MCF 10A (cell line): ENCODE results near the gene SEPHS1. TPM values are rescaled to one million over a fixed set of nuclear protein-coding genes. Genes with fewer than 3 reads are reported as not detected.

Experiments used
- BruUV-seq: library from RNA; stranded (reverse); fragments of 400-500 nt; replicated peaks from 2 replicates; lab custom pipeline; 2021; lab: Mats Ljungman, UMichigan
- CTCF ChIA-PET: fragments of 300-600 bp; sonication (Branson Sonifier 250); formaldehyde crosslinking; extraction: SDS; loops from one replicate; lab custom pipeline; 2021; ENCODE audit warnings: antibody characterized with exemption, inconsistent platforms; lab: Yijun Ruan, JAX
- POLR2A ChIA-PET: fragments of 300-600, 350-650 bp; sonication (Branson Sonifier 250); formaldehyde crosslinking; extraction: SDS; loops from one replicate; lab custom pipeline; 2020; ENCODE audit warnings: antibody characterized with exemption, inconsistent platforms; lab: Yijun Ruan, JAX
- DNase-seq: peaks from one replicate; pipeline ENCODE4 v3.0.0-alpha.2; 2018; ENCODE audit not compliant: unreplicated experiment
- H3K27ac Mint-ChIP-seq: one replicate; pipeline ENCODE4 v1.8.0; 2022; ENCODE audit warnings: mild to moderate bottlenecking, low read depth, mixed read lengths; ENCODE audit not compliant: unreplicated experiment
- H3K27me3 Mint-ChIP-seq: one replicate; pipeline ENCODE4 v1.8.0; 2022; ENCODE audit warnings: mixed read lengths; ENCODE audit not compliant: insufficient read depth, unreplicated experiment
- H3K36me3 Mint-ChIP-seq: one replicate; pipeline ENCODE4 v1.8.0; 2022; ENCODE audit warnings: mild to moderate bottlenecking, moderate library complexity, mixed read lengths; ENCODE audit not compliant: insufficient read depth, unreplicated experiment
- H3K4me1 Mint-ChIP-seq: one replicate; pipeline ENCODE4 v1.8.0; 2022; ENCODE audit warnings: mixed read lengths; ENCODE audit not compliant: insufficient read depth, unreplicated experiment
- H3K4me3 Mint-ChIP-seq: one replicate; pipeline ENCODE4 v1.8.0; 2022; ENCODE audit warnings: mild to moderate bottlenecking, moderate library complexity, mixed read lengths; ENCODE audit not compliant: unreplicated experiment
- H3K9me3 Mint-ChIP-seq: one replicate; pipeline ENCODE4 v1.8.0; 2022; ENCODE audit warnings: mixed read lengths; ENCODE audit not compliant: unreplicated experiment
- intact Hi-C: fragments of 100-400 bp; cut with micrococcal nuclease; formaldehyde crosslinking; loops from 2 replicates; pipeline ENCODE4 v1.14.1; 2022
- total RNA-seq: library from RNA; stranded (reverse); gene quantifications from 2 replicates; pipeline ENCODE4 v1.2.3, GENCODE V29; 2022
- TF ChIP-seq, protein P1 (sequence below): fragments of 200-600 bp; IDR thresholded peaks from one replicate; pipeline ENCODE4 v1.8.0; 2022; ENCODE audit warnings: antibody characterized with exemption, mild to moderate bottlenecking; ENCODE audit not compliant: unreplicated experiment

SEPHS1 gene
- total RNA-seq, 1 experiment from 2014 or later = 60.8 TPM

DNA sequence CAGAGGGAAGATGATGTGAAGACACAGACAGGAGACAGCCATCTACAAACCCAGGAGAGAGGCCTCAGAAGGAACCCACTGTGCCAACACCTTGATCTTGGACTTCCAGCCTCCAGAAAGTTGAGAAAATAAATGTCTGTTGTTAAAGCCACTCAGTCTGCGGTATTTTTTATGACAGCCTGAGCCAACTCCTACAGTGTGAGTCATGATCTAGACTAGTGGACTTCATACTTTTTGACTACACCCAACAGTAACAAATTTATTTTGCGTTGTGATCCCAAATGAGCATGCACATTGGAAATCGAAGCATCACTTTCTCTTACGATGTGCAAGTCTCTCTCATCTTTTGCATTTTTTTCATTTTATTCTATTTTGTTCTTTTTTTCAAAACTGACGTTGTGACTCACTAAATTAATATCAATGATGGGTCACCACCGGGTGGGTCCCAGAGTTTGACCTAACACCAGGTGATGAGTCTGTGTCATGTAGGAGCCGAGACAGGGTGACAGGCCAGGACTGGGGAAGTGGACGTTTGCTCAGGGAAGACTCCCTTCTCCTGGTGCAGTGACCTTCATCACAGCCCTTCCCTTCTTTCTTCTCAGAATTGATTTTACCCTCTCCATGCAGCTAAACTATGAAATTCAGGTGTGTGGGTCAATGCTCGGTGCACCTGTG lies 77.1 kb downstream of the SEPHS1 start:
- peak; percentile 17 for DNase-seq
- Mint-ChIP-seq H3K27ac (no peak overlapping the region), H3K9me3 (no peaks in the 10 kb centered on the region), H3K36me3 (no peaks in the 10 kb centered on the region), H3K4me1 (peaks cover 10% of the 10 kb centered on the region), H3K4me3 (no peak overlapping the region), H3K27me3 (no peaks in the 10 kb centered on the region)
- intact Hi-C loops = no loop called here
- ChIA-PET POLR2A (no interaction called here), CTCF (no interaction called here)
- TF ChIP-seq, protein P1, sequence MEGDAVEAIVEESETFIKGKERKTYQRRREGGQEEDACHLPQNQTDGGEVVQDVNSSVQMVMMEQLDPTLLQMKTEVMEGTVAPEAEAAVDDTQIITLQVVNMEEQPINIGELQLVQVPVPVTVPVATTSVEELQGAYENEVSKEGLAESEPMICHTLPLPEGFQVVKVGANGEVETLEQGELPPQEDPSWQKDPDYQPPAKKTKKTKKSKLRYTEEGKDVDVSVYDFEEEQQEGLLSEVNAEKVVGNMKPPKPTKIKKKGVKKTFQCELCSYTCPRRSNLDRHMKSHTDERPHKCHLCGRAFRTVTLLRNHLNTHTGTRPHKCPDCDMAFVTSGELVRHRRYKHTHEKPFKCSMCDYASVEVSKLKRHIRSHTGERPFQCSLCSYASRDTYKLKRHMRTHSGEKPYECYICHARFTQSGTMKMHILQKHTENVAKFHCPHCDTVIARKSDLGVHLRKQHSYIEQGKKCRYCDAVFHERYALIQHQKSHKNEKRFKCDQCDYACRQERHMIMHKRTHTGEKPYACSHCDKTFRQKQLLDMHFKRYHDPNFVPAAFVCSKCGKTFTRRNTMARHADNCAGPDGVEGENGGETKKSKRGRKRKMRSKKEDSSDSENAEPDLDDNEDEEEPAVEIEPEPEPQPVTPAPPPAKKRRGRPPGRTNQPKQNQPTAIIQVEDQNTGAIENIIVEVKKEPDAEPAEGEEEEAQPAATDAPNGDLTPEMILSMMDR = no peak
- no TSS peak for BruUV-seq

DNA sequence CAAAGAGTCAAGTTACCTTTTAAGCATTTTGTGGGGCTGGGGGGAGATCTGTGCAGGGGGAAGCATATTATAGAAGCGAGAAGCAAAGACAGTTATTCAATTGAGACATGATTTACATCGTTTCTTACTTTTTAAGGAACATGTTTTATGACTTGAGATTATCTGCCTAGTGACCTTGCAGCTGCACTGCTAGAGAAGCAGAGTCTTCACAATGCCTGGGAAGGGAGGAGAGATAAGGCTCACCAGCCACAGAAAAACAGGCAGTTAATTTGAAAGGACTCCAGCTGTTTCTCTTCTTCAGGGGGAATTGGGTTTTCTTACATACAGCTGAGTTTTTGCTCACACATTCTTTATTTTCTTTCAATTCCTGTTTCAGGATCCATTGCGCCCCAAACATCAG lies 79.3 kb downstream of the SEPHS1 start:
- Mint-ChIP-seq H3K27ac (no peak overlapping the region), H3K9me3 (no peaks in the 10 kb centered on the region), H3K4me1 (peaks cover 10% of the 10 kb centered on the region), H3K36me3 (no peaks in the 10 kb centered on the region), H3K27me3 (peaks cover 2% of the 10 kb centered on the region), H3K4me3 (no peak overlapping the region)
- TF ChIP-seq, protein P1 = no peak
- POLR2A ChIA-PET = interaction anchor here (1.2 kb wide), 1 partner anchor 34 kb away, joined by 6 read pairs; no protein-coding TSS in a partner anchor
- CTCF ChIA-PET = interaction anchor here (0.6 kb wide), 1 partner anchor 268 kb away, joined by 3 read pairs; no protein-coding TSS in a partner anchor
- no TSS peak for BruUV-seq
- DNase-seq = no peak
- intact Hi-C loops = no loop called here

DNA sequence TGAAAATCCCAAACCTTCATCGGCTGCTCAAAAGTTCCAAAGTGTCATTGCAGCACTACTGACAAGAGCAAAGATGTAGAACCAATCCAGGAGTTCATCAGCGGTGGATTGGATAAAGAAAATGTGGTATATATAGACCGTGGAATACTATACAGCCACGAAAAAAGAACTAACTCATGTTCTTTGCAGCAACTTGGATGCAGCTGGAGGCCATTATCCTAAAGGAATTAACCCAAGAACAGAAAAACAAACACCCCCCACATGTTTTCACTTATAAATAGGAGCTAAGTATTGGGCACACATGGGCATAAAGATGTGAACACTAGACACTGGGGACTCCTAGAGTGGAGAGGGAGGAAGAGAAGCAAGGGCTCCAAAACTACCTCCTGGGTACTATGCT lies 79.8 kb downstream of the SEPHS1 start:
- CTCF ChIA-PET = interaction anchor here (0.6 to 1.7 kb wide), 2 partner anchors 107 to 268 kb away, joined by 3 to 5 read pairs; partner anchors contain the start of gene MCM10
- Mint-ChIP-seq H3K9me3 (no peaks in the 10 kb centered on the region), H3K4me3 (no peak overlapping the region), H3K4me1 (peaks cover 10% of the 10 kb centered on the region), H3K27ac (no peak overlapping the region), H3K36me3 (no peaks in the 10 kb centered on the region), H3K27me3 (peaks cover 8% of the 10 kb centered on the region)
- intact Hi-C loops = no loop called here
- BruUV-seq = no TSS peak
- no peak for DNase-seq
- POLR2A ChIA-PET = interaction anchor here (1.2 kb wide), 1 partner anchor 34 kb away, joined by 6 read pairs; no protein-coding TSS in a partner anchor
- TF ChIP-seq, protein P1 = no peak

Other genes with a start within 250 kb of the SEPHS1 start
- 79.6 and 109 TPM in 2 replicates for gene OPTN, start 248.1 kb downstream of the SEPHS1 start, total RNA-seq
- gene MCM10, start 186.7 kb downstream of the SEPHS1 start, total RNA-seq = 3.5 and 6.0 TPM in 2 replicates
- not detected in 2 replicates for gene UCMA, start 113.9 kb downstream of the SEPHS1 start, total RNA-seq
- 9.8 and 13.7 TPM in 2 replicates for gene PHYH, start 48.2 kb downstream of the SEPHS1 start, total RNA-seq
- gene BEND7, start 180.7 kb upstream of the SEPHS1 start, total RNA-seq = 12.4 and 17.2 TPM in 2 replicates
- gene PRPF18, start 238.7 kb upstream of the SEPHS1 start, total RNA-seq = 27.8 and 31.6 TPM in 2 replicates